ENCODE measurements around the gene SNX3. TPM values are rescaled to one million over a fixed set of nuclear protein-coding genes. Genes with fewer than 3 reads are reported as not detected.
A peak's percentile ranks its signal among the peaks of the same experiment; 100 is the strongest.

Gene SNX3
- total RNA-seq, 2 experiments from 2014 or later: 39.8 to 40.8 TPM

DNA sequence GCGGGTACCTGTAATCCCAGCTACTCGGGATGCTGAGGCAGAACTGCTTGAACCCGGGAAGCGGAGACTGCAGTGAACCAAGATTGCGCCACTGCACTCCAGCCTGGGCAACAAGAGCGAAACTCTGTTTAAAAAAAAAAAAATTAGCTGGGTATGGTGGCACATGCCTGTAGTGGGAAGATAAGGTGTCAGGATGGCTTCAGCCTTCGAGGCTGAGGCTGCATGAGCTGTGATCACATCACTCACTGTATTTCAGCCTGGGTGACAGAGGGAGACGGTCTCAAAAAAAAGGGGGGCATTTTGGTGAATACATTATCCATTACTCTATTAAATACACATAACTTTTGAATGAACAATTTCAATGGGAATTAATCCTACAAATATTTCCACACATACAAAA, 32.4 kb downstream of the SNX3 start:
- Mint-ChIP-seq H3K27me3 (no peaks in the 10 kb centered on the region), H3K9me3 (no peaks in the 10 kb centered on the region), H3K27ac (no peak overlapping the region), H3K36me3 (ENCODE audit: low read depth) (peaks cover 39% of the 10 kb centered on the region), H3K4me3 (no peak overlapping the region), H3K4me1 (ENCODE audit: low read depth) (peaks cover 31% of the 10 kb centered on the region)
- no peak for DNase-seq
- no peak overlapping the region for H3K27ac ChIP-seq (ENCODE audit: low read depth in 1 of 2, low read length in 2 of 2)
- ChIA-PET CTCF (interaction anchor here (1.2 kb wide), 1 partner anchor 15 kb away, joined by 3 read pairs; no protein-coding TSS in a partner anchor), POLR2A (no interaction called here)
- H3K27me3 ChIP-seq (ENCODE audit: control insufficient read depth in 1 of 2, insufficient read depth in 2 of 2, low read length in 2 of 2): no peaks in the 10 kb centered on the region
- no peaks in the 10 kb centered on the region for H3K9me3 ChIP-seq (ENCODE audit: control insufficient read depth in 1 of 2, insufficient read depth in 1 of 2, low read length in 2 of 2)
- no peak for ATAC-seq (ENCODE audit: poor library complexity)
- intact Hi-C loops (cut with DNase I, micrococcal nuclease): no loop called here
- peaks cover 7% of the 10 kb centered on the region for H3K36me3 ChIP-seq (ENCODE audit: insufficient read depth, low read length)
- H3K4me1 ChIP-seq (ENCODE audit: insufficient read depth, low read length): no peaks in the 10 kb centered on the region
- H3K4me3 ChIP-seq (ENCODE audit: low read length): no peak overlapping the region
- TF ChIP-seq, protein P1, sequence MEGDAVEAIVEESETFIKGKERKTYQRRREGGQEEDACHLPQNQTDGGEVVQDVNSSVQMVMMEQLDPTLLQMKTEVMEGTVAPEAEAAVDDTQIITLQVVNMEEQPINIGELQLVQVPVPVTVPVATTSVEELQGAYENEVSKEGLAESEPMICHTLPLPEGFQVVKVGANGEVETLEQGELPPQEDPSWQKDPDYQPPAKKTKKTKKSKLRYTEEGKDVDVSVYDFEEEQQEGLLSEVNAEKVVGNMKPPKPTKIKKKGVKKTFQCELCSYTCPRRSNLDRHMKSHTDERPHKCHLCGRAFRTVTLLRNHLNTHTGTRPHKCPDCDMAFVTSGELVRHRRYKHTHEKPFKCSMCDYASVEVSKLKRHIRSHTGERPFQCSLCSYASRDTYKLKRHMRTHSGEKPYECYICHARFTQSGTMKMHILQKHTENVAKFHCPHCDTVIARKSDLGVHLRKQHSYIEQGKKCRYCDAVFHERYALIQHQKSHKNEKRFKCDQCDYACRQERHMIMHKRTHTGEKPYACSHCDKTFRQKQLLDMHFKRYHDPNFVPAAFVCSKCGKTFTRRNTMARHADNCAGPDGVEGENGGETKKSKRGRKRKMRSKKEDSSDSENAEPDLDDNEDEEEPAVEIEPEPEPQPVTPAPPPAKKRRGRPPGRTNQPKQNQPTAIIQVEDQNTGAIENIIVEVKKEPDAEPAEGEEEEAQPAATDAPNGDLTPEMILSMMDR (IDR thresholded peaks at IDR 0.05): no peak

DNA sequence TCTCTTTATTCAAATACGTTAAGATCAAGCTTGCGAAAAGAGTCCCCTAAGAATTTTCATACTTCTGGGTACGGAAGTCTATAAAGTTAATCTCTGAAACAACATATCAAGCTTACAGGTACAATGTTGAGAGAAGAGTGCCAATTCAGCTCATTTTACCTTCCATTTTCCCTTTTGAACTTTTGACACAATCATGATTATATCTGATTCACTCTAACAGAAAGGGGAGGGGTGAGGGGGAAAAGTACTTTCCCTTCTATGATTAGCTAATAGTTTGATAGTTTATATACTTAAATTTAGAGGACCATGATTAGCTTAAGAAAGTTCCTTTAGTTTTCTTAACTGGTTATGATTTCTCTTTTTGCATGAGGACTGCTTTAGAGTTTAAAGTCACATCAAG, 33.5 kb downstream of the SNX3 start:
- Mint-ChIP-seq H3K4me3 (no peak overlapping the region), H3K27me3 (no peaks in the 10 kb centered on the region), H3K27ac (no peak overlapping the region), H3K4me1 (ENCODE audit: low read depth) (peaks cover 29% of the 10 kb centered on the region), H3K9me3 (no peaks in the 10 kb centered on the region), H3K36me3 (ENCODE audit: low read depth) (peaks cover 41% of the 10 kb centered on the region)
- DNase-seq (no peak), ATAC-seq (ENCODE audit: poor library complexity) (no peak)
- Histone ChIP-seq H3K27ac (ENCODE audit: low read depth in 1 of 2, low read length in 2 of 2) (no peak overlapping the region), H3K36me3 (ENCODE audit: insufficient read depth, low read length) (peaks cover 14% of the 10 kb centered on the region), H3K4me3 (ENCODE audit: low read length) (no peak overlapping the region), H3K4me1 (ENCODE audit: insufficient read depth, low read length) (no peaks in the 10 kb centered on the region), H3K9me3 (ENCODE audit: control insufficient read depth in 1 of 2, insufficient read depth in 1 of 2, low read length in 2 of 2) (no peaks in the 10 kb centered on the region), H3K27me3 (ENCODE audit: control insufficient read depth in 1 of 2, insufficient read depth in 2 of 2, low read length in 2 of 2) (no peaks in the 10 kb centered on the region)
- TF ChIP-seq, protein P1 (IDR thresholded peaks at IDR 0.05): no peak
- intact Hi-C loops (cut with DNase I, micrococcal nuclease): no loop called here
- POLR2A ChIA-PET: interaction anchor here (0.7 kb wide), 1 partner anchor 9 kb away, joined by 3 read pairs; no protein-coding TSS in a partner anchor
- CTCF ChIA-PET: no interaction called here

DNA sequence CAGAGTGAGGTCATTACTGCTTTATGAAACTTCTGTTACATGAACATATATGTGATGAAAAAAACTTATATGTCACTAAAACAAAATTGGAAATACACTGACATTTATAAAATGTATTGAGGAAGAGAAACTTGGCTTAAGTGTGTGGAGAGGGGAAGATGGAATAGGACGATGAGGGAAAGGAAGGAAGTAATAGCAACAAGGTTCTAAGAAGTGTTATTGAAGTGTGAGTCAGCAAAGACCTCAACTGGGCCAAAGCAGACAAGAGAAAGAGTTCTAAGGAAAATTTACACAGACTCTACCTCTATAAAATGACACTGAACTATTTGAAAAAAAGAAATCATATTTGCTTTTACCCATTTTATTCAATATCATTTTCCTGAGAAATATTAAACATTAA, 38.3 kb downstream of the SNX3 start:
- peak in 1 of 14 experiments; percentile 3 for DNase-seq
- Histone ChIP-seq H3K27ac (ENCODE audit: low read depth in 1 of 2, low read length in 2 of 2) (no peak overlapping the region), H3K4me1 (ENCODE audit: insufficient read depth, low read length) (no peaks in the 10 kb centered on the region), H3K4me3 (ENCODE audit: low read length) (no peak overlapping the region), H3K36me3 (ENCODE audit: insufficient read depth, low read length) (peaks cover 41% of the 10 kb centered on the region), H3K9me3 (ENCODE audit: control insufficient read depth in 1 of 2, insufficient read depth in 1 of 2, low read length in 2 of 2) (no peaks in the 10 kb centered on the region), H3K27me3 (ENCODE audit: control insufficient read depth in 1 of 2, insufficient read depth in 2 of 2, low read length in 2 of 2) (no peaks in the 10 kb centered on the region)
- no peak for ATAC-seq (ENCODE audit: poor library complexity)
- intact Hi-C loops (cut with DNase I, micrococcal nuclease): no loop called here
- TF ChIP-seq, protein P1 (IDR thresholded peaks at IDR 0.05): no peak
- POLR2A ChIA-PET: no interaction called here
- peaks cover 56% of the 10 kb centered on the region for H3K36me3 Mint-ChIP-seq (ENCODE audit: low read depth)
- no peaks in the 10 kb centered on the region for H3K9me3 Mint-ChIP-seq
- CTCF ChIA-PET: no interaction called here
- no peak overlapping the region for H3K27ac Mint-ChIP-seq
- H3K27me3 Mint-ChIP-seq: no peaks in the 10 kb centered on the region
- H3K4me3 Mint-ChIP-seq: no peak overlapping the region
- H3K4me1 Mint-ChIP-seq (ENCODE audit: low read depth): peaks cover 23% of the 10 kb centered on the region
